ENCODE data around the gene REN.

DNA sequence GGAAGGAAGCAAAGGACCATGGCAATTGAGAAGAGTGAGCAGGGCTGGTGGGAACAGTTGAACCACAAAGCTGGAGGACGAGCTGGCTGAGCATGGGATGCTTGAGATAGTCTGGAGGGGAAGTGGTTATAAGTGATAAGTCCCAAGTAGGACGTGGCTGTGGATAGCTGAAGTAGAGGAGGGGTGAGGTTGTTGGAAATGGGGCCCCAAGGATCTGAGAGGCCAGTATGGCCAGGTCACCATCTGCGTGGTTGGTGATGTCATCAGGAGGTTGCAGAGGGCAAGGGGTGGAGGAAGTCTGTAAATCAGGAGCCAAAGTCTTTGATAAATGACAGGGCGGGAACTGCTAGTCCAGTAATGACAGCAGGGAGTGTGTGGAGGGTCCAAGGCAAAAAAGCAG, 11.0 kb upstream of the REN start:
- TF ChIP-seq CTCF (IDR thresholded peaks at IDR 0.05; ENCODE audit: low read length) = no peak
- no peak for TF ChIP-seq EZH2 (IDR thresholded peaks at IDR 0.05; ENCODE audit: borderline replicate concordance, low read length)
